Pancreas (tissue), 10 donors: ENCODE results near the gene KDM4D. TPM values are rescaled to one million over a fixed set of nuclear protein-coding genes. Genes with fewer than 3 reads are reported as not detected.

Experiments used
- ATAC-seq, 4 donors: fragments of 200-7000 bp; cut with Tn5 transposase; one replicate each; pipeline versions ENCODE4 v1.8.0 to v1.9.1; 2020; ENCODE audit warnings: mild to moderate bottlenecking in 4 of 4, moderate library complexity in 4 of 4
- DNase-seq, 6 donors: peaks; one replicate each; pipeline ENCODE4 v3.0.0-alpha.2; 2020
- FAIRE-seq: peaks from 2 replicates; lab custom pipeline; 2012; peaks lifted over from hg19 to GRCh38; lab: Jason Lieb, UNC
- H3K27ac ChIP-seq, 4 donors: fragments of 200-600 bp; sonication (generic); 1 replicate in 3 of 4; 2 replicates in 1 of 4; pipeline versions ENCODE4 v1.5.0 to v1.8.0; 2020
- H3K27me3 ChIP-seq, 4 donors: fragments of 200-600 bp; one replicate each; pipeline ENCODE4 v1.8.0; 2021
- H3K36me3 ChIP-seq, 3 donors: fragments of 200-600 bp; sonication (generic) in 1 of 3; one replicate each; pipeline versions ENCODE4 v1.5.0 to v1.8.0; 2020 to 2021
- H3K4me1 ChIP-seq, 3 donors: fragments of 200-600 bp; one replicate each; pipeline ENCODE4 v1.8.0; 2021
- H3K4me3 ChIP-seq, 4 donors: fragments of 200-600 bp; sonication (generic) in 2 of 4; one replicate each; pipeline versions ENCODE4 v1.5.0 to v1.8.0; 2020 to 2021
- H3K9me3 ChIP-seq, 4 donors: fragments of 200-600 bp; one replicate each; pipeline ENCODE4 v1.8.0; 2021
- WGBS, 2 donors: extraction: QIAGEN DNeasy Blood & Tissue Kit; methylation state at CpG; one replicate each; pipeline ENCODE4 v1.1.7; 2013; 5-methylcytosine and 5-hydroxymethylcytosine counted together
- intact Hi-C, 3 donors: fragments of 100-400 bp; cut with DNase I; formaldehyde crosslinking; loops; one replicate each; pipeline versions ENCODE4 v1.11.1 to v1.14.2; 2022
- polyA plus RNA-seq, 2 donors: library from polyadenylated mRNA; stranded (reverse); fragments of 200-250 nt; gene quantifications; one replicate each; pipeline ENCODE4 v1.2.3, GENCODE V29; 2013
- total RNA-seq, 6 donors: library from RNA; stranded (reverse); fragmentation: NEBNext Ultra II Directional in 4 of 6; extraction: Animal tissue kit (Norgen Biotek cat#: 25700) in 4 of 6; gene quantifications; one replicate each; pipeline versions ENCODE4 v1.2.1 to v1.2.4, GENCODE V29; 2021 to 2023
- TF ChIP-seq, protein P1 (sequence below), 4 donors: fragments of 200-600 bp; sonication (generic) in 3 of 4; IDR thresholded peaks; one replicate each; pipeline versions ENCODE4 v1.5.0 to v1.8.0; 2021; ENCODE audit warnings: antibody characterized with exemption in 4 of 4
- donor health status: healthy with polysubstance abuse.
- donor health status: DM: no; HTN: no; CAD: no; lungs with moderate emphysema.
- donor health status: DM: no; HTN: no; CAD: no.
- donor health status: control.
- donor health status: control.
- donor health status: Bipolar disorder and iron deficiency.
- donor health status: DM: yes; HTN: yes; CAD: no.
- donor health status: DM: no; HTN: no; CAD: no.
- donor health status: DM: no; HTN: no; CAD: no.
- donor health status: DM: yes; HTN: yes; CAD: no.

Gene KDM4D
- total RNA-seq (under 1 TPM; 0.14 to 0.49 (median 0.28) TPM), polyA plus RNA-seq (under 1 TPM; 0.15 to 0.33 TPM)

DNA sequence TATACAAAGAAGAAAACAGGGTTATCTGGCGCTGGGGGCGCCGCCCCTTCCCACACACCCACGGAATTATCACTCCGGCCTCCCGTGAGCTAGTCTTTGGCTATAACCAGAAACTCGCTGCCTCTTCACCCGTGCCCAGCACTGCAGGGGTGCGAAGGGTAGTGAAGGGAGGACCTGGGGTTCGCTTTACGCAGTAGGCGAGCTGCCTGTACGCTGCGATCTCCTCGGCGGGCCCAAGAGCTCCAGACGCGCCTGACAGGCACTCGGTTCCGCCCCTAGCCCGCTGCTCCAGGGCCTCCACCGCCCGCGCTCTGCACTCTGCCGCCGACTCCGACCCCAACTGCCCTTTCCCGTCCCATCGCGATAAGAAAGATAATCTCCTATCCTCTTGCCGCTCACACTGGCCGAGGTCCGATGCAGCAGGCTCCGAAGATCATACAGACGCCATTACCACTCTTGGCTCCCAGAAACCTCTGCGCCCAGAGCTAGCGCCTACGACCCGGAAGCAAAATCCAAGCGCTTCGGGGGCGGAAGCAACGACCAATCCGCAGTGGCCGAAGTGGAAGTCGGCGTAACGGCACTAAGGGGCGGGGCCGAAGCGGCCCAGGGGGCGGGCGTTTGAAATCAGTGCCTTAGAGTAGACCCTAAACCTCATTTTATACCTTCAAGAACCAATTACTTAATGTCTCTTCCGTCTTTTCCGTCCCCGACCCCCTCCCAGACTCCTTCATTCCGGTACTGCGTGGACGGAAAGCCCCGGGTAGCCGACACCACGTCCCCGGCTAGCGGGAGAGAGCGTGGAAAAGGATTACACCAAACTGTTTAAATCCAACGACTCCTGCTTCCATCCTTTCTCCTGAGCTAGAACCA, at the start of gene KDM4D, which contains the start of gene CWC15:
KDM4D (plus strand) TSS at position 611 of the 870 bp plus-strand sequence. CDS start 23,664 bp downstream, outside the sequence.
CWC15 (minus strand) TSS at position 458 of the 870 bp plus-strand sequence. CDS start 1,371 bp downstream, outside the sequence.
- FAIRE-seq: peak; percentile 94
- no peaks in the 10 kb centered on the region for H3K27me3 ChIP-seq

DNA sequence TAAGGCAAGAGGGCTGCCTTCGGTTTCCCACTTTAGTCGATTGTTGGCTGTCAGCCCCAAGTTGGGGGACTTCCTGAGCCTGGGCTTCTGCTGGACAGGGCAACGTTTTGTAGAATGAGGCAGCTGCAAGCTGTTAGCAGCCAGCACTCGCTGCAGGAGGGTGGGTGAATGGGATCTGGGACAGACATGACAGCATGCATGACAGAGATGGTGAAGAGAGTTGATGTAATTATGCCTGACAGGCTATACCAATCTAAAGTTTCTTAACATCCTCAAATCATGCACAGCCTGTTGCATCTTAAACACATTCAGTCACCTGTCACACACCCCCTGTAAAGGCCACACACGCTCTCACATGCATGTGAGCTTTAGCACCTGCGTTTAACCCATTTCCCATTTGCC, 49.3 kb upstream of the KDM4D start:
- Histone ChIP-seq H3K4me3 (no peak overlapping the region), H3K27ac (no peak overlapping the region), H3K27me3 (no peaks in the 10 kb centered on the region), H3K9me3 (no peaks in the 10 kb centered on the region), H3K36me3 (no peaks in the 10 kb centered on the region), H3K4me1 (peaks cover 0 to 9% (median 0%) of the 10 kb centered on the region in 3 donors)
- DNase-seq (no peak), FAIRE-seq (no peak), ATAC-seq (no peak)
- WGBS, 2 donors: 69 to 77% methylated on average over 6 of the region's 6 CpGs
- TF ChIP-seq, protein P1, sequence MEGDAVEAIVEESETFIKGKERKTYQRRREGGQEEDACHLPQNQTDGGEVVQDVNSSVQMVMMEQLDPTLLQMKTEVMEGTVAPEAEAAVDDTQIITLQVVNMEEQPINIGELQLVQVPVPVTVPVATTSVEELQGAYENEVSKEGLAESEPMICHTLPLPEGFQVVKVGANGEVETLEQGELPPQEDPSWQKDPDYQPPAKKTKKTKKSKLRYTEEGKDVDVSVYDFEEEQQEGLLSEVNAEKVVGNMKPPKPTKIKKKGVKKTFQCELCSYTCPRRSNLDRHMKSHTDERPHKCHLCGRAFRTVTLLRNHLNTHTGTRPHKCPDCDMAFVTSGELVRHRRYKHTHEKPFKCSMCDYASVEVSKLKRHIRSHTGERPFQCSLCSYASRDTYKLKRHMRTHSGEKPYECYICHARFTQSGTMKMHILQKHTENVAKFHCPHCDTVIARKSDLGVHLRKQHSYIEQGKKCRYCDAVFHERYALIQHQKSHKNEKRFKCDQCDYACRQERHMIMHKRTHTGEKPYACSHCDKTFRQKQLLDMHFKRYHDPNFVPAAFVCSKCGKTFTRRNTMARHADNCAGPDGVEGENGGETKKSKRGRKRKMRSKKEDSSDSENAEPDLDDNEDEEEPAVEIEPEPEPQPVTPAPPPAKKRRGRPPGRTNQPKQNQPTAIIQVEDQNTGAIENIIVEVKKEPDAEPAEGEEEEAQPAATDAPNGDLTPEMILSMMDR (IDR thresholded peaks at IDR 0.05): no peak
- intact Hi-C loops: no loop called here

More for the DNA sequence above, at the start of gene KDM4D, which contains the start of gene CWC15:
- WGBS, 2 donors: 0 to 1% methylated on average over 65 of the region's 66 CpGs
- peak within 1 kb of the TSS; percentile 51 to 94 (median 84) for H3K4me3 ChIP-seq
- ATAC-seq: peak; percentile 100
- H3K36me3 ChIP-seq: peaks cover 0 to 27% (median 26%) of the 10 kb centered on the region in 3 donors
- TF ChIP-seq, protein P1 (IDR thresholded peaks at IDR 0.05): no peak
- H3K9me3 ChIP-seq: no peaks in the 10 kb centered on the region
- intact Hi-C loops: no loop called here
- DNase-seq: peak; percentile 89 to 96 (median 94)
- H3K4me1 ChIP-seq: peaks cover 7 to 12% (median 10%) of the 10 kb centered on the region in 3 donors
- peak within 1 kb of the TSS; percentile 29 to 68 (median 57) for H3K27ac ChIP-seq

DNA sequence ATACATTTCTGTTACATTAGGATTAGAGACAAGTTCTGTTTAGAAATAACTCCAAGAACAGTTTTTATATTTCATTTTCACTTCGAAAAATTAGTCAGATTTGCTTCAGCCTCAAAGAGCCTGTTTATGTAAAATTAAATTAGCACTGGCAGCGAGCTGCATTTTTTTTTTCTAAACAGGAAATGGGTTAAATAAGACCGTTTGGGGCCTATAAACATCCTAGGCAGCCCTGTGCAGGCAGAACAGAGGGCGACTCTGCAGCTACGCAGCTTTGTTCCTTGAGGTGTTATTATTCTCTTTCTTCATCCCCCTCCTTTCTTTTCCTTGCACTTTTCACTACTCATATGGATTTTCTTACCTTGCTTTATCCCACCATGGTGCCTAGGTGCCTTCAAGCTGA, 48.9 kb upstream of the KDM4D start:
- WGBS, 2 donors: 69 to 78% methylated on average over 5 of the region's 5 CpGs
- Histone ChIP-seq H3K9me3 (no peaks in the 10 kb centered on the region), H3K27me3 (no peaks in the 10 kb centered on the region), H3K27ac (no peak overlapping the region), H3K4me1 (peaks cover 0 to 9% (median 0%) of the 10 kb centered on the region in 3 donors), H3K4me3 (no peak overlapping the region), H3K36me3 (no peaks in the 10 kb centered on the region)
- no peak for DNase-seq
- no peak for FAIRE-seq
- intact Hi-C loops: no loop called here
- TF ChIP-seq, protein P1 (IDR thresholded peaks at IDR 0.05): no peak
- no peak for ATAC-seq

DNA sequence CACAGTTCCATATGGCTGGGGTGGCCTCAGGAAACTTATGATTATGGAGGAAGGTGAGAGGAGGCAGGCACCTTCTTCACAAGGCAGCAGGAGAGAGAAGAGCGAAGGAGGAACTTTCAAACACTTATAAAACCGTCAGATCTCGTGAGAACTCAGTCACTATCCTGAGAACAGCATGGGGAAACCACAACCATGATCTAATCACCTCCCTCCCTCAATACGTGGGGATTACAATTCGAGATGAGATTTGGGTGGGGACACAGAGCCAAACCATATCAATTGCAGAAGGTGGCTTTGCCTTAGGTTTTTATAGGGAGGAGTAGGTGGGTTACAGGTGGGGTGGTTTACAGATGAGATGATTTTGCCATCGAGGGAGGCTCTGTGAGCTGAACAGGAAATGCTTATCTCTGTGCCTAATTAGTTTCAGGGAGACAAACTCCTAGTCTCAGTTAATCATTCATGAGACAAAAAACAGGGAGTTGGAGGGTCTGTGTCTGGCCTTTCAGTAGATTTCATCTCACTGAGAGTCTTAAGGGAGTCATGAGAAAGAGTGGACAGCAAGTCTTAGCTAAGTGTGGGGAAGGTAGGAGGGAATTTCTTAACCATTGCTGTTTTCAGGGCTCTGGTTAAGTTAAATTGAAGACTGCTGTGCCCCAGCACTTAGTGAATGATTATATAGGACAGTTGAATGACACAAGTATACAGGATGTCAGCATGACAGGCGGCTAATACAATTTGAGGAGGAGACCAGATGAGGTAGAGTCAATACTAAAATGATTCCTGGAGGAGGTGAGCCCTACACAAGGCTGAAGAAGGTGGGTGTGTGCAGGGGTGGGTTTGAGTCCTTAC, 47.9 kb upstream of the KDM4D start:
- TF ChIP-seq, protein P1 (IDR thresholded peaks at IDR 0.05): no peak
- no peak overlapping the region for H3K4me3 ChIP-seq
- FAIRE-seq (no peak), DNase-seq (no peak), ATAC-seq (no peak)
- H3K27me3 ChIP-seq: no peaks in the 10 kb centered on the region
- H3K9me3 ChIP-seq: no peaks in the 10 kb centered on the region
- peak overlapping the region in 2 of 4 donors; percentile 37 to 42 for H3K27ac ChIP-seq
- intact Hi-C loops: no loop called here
- 49 to 56% methylated on average over 7 of the region's 7 CpGs for WGBS, 2 donors
- no peaks in the 10 kb centered on the region for H3K36me3 ChIP-seq
- H3K4me1 ChIP-seq: peaks cover 0 to 9% (median 0%) of the 10 kb centered on the region in 3 donors
